Measurements from ENCODE around the gene ITGB2. TPM values are rescaled to one million over a fixed set of nuclear protein-coding genes. Genes with fewer than 3 reads are reported as not detected.

The ITGB2 gene
- total RNA-seq, 4 donors from 2014 or later = 20.2 to 46.8 (median 21.0) TPM

DNA sequence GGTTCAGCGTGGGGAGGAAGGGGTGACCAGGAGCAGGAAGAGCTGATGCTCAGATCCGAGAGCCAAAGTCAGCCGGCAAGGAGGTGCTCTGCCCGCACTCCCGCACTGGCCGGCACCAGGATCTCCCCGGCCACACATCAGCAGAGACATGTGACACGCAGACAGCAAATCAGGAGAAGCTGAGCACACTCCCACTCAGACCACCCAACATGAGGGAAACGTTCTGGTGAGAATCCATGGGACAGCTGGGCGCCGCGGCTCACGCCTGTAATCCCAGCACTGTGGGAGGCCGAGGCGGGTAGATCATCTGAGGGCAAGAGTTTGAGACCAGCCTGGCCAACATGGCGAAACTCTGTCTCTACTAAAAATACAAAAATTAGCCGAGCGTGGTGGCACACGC lies 28.6 kb downstream of the ITGB2 start:
- Histone ChIP-seq H3K9me3 (no peaks in the 10 kb centered on the region), H3K27me3 (no peaks in the 10 kb centered on the region), H3K27ac (no peak overlapping the region), H3K4me1 (no peaks in the 10 kb centered on the region), H3K4me3 (no peak overlapping the region), H3K36me3 (no peaks in the 10 kb centered on the region)
- TF ChIP-seq, protein P1, sequence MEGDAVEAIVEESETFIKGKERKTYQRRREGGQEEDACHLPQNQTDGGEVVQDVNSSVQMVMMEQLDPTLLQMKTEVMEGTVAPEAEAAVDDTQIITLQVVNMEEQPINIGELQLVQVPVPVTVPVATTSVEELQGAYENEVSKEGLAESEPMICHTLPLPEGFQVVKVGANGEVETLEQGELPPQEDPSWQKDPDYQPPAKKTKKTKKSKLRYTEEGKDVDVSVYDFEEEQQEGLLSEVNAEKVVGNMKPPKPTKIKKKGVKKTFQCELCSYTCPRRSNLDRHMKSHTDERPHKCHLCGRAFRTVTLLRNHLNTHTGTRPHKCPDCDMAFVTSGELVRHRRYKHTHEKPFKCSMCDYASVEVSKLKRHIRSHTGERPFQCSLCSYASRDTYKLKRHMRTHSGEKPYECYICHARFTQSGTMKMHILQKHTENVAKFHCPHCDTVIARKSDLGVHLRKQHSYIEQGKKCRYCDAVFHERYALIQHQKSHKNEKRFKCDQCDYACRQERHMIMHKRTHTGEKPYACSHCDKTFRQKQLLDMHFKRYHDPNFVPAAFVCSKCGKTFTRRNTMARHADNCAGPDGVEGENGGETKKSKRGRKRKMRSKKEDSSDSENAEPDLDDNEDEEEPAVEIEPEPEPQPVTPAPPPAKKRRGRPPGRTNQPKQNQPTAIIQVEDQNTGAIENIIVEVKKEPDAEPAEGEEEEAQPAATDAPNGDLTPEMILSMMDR (IDR thresholded peaks at IDR 0.05) = no peak
- TF ChIP-seq POLR2A (IDR thresholded peaks at IDR 0.05) = no peak
- intact Hi-C loops (cut with DNase I; ENCODE audit: low total_unique reads) = no loop called here
- DNase-seq = no peak

- no peaks in the 10 kb centered on the region for H3K27me3 ChIP-seq
- H3K36me3 ChIP-seq = no peaks in the 10 kb centered on the region
- H3K4me1 ChIP-seq = no peaks in the 10 kb centered on the region
- intact Hi-C loops (cut with DNase I; ENCODE audit: low total_unique reads) = no loop called here
- no peak overlapping the region for H3K27ac ChIP-seq
- DNase-seq = no peak
- H3K4me3 ChIP-seq = no peak overlapping the region
- no peak for TF ChIP-seq POLR2A (IDR thresholded peaks at IDR 0.05)
- TF ChIP-seq, protein P1 (IDR thresholded peaks at IDR 0.05) = no peak
- no peaks in the 10 kb centered on the region for H3K9me3 ChIP-seq
Measured at GRCh38 chr21:44891631-44892031, 29.1 kb downstream of the ITGB2 start.

GRCh38 chr21:44890961-44891541 lies 29.6 kb downstream of the ITGB2 start:
- no peaks in the 10 kb centered on the region for H3K4me1 ChIP-seq
- no peak overlapping the region for H3K27ac ChIP-seq
- intact Hi-C loops (cut with DNase I; ENCODE audit: low total_unique reads) = no loop called here
- H3K36me3 ChIP-seq = no peaks in the 10 kb centered on the region
- DNase-seq = no peak
- TF ChIP-seq, protein P1 (IDR thresholded peaks at IDR 0.05) = no peak
- TF ChIP-seq POLR2A (IDR thresholded peaks at IDR 0.05) = no peak
- no peaks in the 10 kb centered on the region for H3K27me3 ChIP-seq
- H3K9me3 ChIP-seq = no peaks in the 10 kb centered on the region
- no peak overlapping the region for H3K4me3 ChIP-seq

DNA sequence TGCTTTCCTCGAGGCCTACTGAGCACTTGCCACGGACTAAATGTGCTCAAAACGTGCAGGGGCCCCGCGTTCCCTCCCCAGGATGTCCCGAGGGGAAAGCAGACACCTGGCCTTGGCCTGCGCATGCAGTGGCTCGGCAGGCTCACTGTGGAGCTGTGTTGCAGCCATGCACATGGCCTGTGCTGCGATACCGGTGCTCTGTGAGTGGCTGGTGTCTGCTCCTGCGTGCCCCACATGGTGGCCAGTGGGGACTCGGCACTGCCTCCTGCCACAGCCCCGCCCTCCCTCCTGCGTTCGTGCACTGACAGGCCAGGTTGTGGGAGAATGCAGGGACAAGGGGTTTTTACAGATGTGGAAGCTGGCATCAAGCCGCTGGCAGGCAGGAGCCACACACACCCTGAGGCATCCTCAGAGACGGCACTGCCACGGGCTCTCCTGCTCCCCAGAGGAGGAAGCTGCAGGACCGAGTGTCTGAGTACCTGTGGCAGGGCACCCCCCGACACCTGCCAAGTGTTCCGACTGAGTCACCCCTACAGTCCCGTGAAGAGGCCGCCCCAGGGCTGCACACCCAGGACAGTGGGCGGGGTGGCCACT lies 30.3 kb downstream of the ITGB2 start:
- intact Hi-C loops (cut with DNase I; ENCODE audit: low total_unique reads) = no loop called here
- H3K36me3 ChIP-seq = no peaks in the 10 kb centered on the region
- no peak for TF ChIP-seq POLR2A (IDR thresholded peaks at IDR 0.05)
- no peak overlapping the region for H3K27ac ChIP-seq
- no peaks in the 10 kb centered on the region for H3K27me3 ChIP-seq
- no peaks in the 10 kb centered on the region for H3K9me3 ChIP-seq
- no peaks in the 10 kb centered on the region for H3K4me1 ChIP-seq
- no peak for DNase-seq
- H3K4me3 ChIP-seq = no peak overlapping the region

DNA sequence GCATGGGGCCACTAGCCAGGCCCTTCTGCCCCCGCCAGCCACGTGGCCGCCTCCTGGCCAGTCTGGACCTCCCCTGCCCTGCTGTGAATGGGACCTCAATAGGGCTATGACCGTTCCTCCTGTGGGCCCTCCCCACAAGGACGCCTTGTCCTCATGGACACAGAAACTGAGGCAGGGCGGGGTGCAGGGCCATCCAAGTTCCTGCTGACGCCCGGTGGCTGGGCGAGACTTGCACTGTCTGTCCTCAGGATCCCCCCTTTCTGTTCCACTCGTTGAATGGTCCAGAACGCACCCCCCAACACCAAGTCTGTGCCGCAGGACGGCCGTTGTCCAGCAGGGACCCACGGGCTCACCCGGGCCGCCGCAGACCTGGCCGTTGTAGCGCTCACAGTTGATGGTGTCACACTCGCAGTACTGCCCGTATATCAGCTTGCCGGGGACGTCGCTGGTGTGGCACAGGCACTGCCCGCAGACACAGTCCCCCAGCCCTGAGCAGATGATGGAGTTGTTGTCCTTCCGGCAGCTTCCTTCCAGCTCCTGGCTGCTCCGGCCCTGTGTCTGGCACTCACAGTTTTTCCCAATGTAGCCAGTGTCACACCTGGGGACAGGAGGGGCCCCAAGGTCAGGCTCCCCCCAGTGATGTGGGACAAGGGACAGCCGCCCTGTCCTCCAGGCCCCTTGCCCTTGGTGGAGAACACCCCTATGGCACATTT lies 30.9 kb downstream of the ITGB2 start:
- TF ChIP-seq, protein P1 (IDR thresholded peaks at IDR 0.05) = no peak
- no peak for TF ChIP-seq POLR2A (IDR thresholded peaks at IDR 0.05)
- H3K27me3 ChIP-seq = no peaks in the 10 kb centered on the region
- no peak for DNase-seq
- H3K4me3 ChIP-seq = no peak overlapping the region
- intact Hi-C loops (cut with DNase I; ENCODE audit: low total_unique reads) = no loop called here
- no peaks in the 10 kb centered on the region for H3K9me3 ChIP-seq
- H3K27ac ChIP-seq = no peak overlapping the region
- no peaks in the 10 kb centered on the region for H3K36me3 ChIP-seq
- no peaks in the 10 kb centered on the region for H3K4me1 ChIP-seq
